ENCODE measurements around the gene FBXO10. TPM values are rescaled to one million over a fixed set of nuclear protein-coding genes. Genes with fewer than 3 reads are reported as not detected.

The FBXO10 gene
- total RNA-seq, 1 experiment from 2014 or later = 5.3 TPM

- intact Hi-C loops (cut with micrococcal nuclease) = no loop called here
- ChIA-PET RAD21 (ENCODE audit: low non-redundant PET in 1 of 2, low total read pairs in 2 of 2, uncharacterized antibody in 2 of 2, unreplicated experiment in 2 of 2) (no interaction called here), POLR2A (no interaction called here), CTCF (no interaction called here)
- Histone ChIP-seq H3K4me1 (ENCODE audit: control insufficient read depth in 1 of 2, insufficient read depth in 2 of 2, low read length in 2 of 2) (no peaks in the 10 kb centered on the region), H3K9ac (ENCODE audit: low read length) (no peak overlapping the region), H3K4me3 (replicated peaks in 1 of 2; ENCODE audit: low read depth in 1 of 2, low read length in 2 of 2) (no peak overlapping the region), H3K9me3 (ENCODE audit: control insufficient read depth in 1 of 2, insufficient read depth in 1 of 2, low read depth in 1 of 2, low read length in 2 of 2) (no peaks in the 10 kb centered on the region), H3K27ac (ENCODE audit: low read depth, low read length) (no peak overlapping the region), H3K4me2 (ENCODE audit: low read length) (no peak overlapping the region), H3K36me3 (ENCODE audit: control insufficient read depth in 1 of 2, insufficient read depth in 2 of 2, low read length in 2 of 2) (peaks cover 58 to 77% of the 10 kb centered on the region in 2 experiments), H3K9me2 (ENCODE audit: insufficient read depth) (no peaks in the 10 kb centered on the region), H2AFZ (ENCODE audit: low read depth, low read length, poor library complexity, severe bottlenecking) (no peak overlapping the region), H3K27me3 (ENCODE audit: insufficient read depth, low read length) (no peaks in the 10 kb centered on the region), H3K79me2 (ENCODE audit: insufficient read depth, low read length) (peaks cover 65% of the 10 kb centered on the region), H4K20me1 (ENCODE audit: insufficient read depth) (peaks cover 7% of the 10 kb centered on the region; the same call in 1 of the 2 replicates)
- no TSS peak for BruUV-seq (replicated peaks)
- DNase-seq (ENCODE audit: low read depth, low spot score) (no peak), ATAC-seq (no peak)
- TF ChIP-seq JUND (IDR thresholded peaks at IDR 0.05) (no peak), EGR1 (IDR thresholded peaks at IDR 0.05; ENCODE audit: low read depth) (no peak), MAX (IDR thresholded peaks at IDR 0.05) (no peak), POLR2A (IDR thresholded peaks at IDR 0.05; ENCODE audit: borderline replicate concordance, extremely low read depth, insufficient read depth, insufficient read length) (no peak), SIN3A (IDR thresholded peaks at IDR 0.05; ENCODE audit: low read depth) (no peak), CBX3 (IDR thresholded peaks at IDR 0.05; ENCODE audit: low read depth) (no peak), SP1 (IDR thresholded peaks at IDR 0.05; ENCODE audit: low read depth) (no peak), ZBTB33 (IDR thresholded peaks at IDR 0.05; ENCODE audit: extremely low read depth, insufficient replicate concordance, low read length) (no peak), EZH2phosphoT487 (IDR thresholded peaks at IDR 0.05; ENCODE audit: borderline replicate concordance) (no peak), ELF1 (IDR thresholded peaks at IDR 0.05; ENCODE audit: borderline replicate concordance, low read depth) (no peak), RAD21 (IDR thresholded peaks at IDR 0.05; ENCODE audit: low read depth) (no peak), ZNF274 (IDR thresholded peaks at IDR 0.05; ENCODE audit: low read depth, low read length) (no peak), POLR2AphosphoS5 (IDR thresholded peaks at IDR 0.05; ENCODE audit: low read depth, low read length) (no peak), FOSL1 (IDR thresholded peaks at IDR 0.05; ENCODE audit: low read depth) (no peak), CEBPB (IDR thresholded peaks at IDR 0.05; ENCODE audit: low read depth) (no peak)
Observed at GRCh38 chr9:37499297-37499696, 76.9 kb downstream of the FBXO10 start.
